ENCODE measurements around the gene TEX53. TPM values are rescaled to one million over a fixed set of nuclear protein-coding genes. Genes with fewer than 3 reads are reported as not detected.

Gene TEX53
- total RNA-seq, 1 experiment from 2014 or later = not detected

DNA sequence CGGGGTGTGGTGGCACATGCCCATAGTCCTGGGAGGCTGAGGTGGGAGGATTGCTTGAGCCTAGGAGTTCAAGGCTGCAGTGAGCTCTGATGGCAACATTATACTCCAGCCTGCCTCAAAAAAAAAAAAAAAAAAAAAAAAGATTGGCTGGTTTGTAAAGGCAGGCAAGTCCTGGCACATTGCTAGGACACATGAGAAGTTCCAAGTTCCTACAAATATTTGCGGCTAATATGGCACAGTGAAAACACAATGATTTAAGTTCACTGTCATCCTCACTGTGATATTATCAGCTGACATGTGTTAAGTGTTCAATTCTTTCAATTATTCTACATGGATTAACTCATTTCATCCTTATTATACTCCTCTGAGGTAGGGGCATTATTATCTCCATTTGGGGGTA, 26.4 kb downstream of the TEX53 start:
- no TSS peak for BruUV-seq (replicated peaks)
- Mint-ChIP-seq H3K27me3 (ENCODE audit: unreplicated experiment) (no peaks in the 10 kb centered on the region), H3K4me1 (ENCODE audit: low read depth, unreplicated experiment) (no peaks in the 10 kb centered on the region), H3K9me3 (ENCODE audit: low read depth, unreplicated experiment) (no peaks in the 10 kb centered on the region), H3K36me3 (ENCODE audit: insufficient read depth, unreplicated experiment) (no peaks in the 10 kb centered on the region), H3K4me3 (ENCODE audit: low read depth, unreplicated experiment) (no peak overlapping the region), H3K27ac (ENCODE audit: unreplicated experiment) (no peak overlapping the region)
- DNase-seq = no peak
- TF ChIP-seq, protein P1, sequence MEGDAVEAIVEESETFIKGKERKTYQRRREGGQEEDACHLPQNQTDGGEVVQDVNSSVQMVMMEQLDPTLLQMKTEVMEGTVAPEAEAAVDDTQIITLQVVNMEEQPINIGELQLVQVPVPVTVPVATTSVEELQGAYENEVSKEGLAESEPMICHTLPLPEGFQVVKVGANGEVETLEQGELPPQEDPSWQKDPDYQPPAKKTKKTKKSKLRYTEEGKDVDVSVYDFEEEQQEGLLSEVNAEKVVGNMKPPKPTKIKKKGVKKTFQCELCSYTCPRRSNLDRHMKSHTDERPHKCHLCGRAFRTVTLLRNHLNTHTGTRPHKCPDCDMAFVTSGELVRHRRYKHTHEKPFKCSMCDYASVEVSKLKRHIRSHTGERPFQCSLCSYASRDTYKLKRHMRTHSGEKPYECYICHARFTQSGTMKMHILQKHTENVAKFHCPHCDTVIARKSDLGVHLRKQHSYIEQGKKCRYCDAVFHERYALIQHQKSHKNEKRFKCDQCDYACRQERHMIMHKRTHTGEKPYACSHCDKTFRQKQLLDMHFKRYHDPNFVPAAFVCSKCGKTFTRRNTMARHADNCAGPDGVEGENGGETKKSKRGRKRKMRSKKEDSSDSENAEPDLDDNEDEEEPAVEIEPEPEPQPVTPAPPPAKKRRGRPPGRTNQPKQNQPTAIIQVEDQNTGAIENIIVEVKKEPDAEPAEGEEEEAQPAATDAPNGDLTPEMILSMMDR (IDR thresholded peaks at IDR 0.05; ENCODE audit: unreplicated experiment) = no peak
- intact Hi-C loops (cut with micrococcal nuclease; ENCODE audit: unreplicated experiment) = no loop called here
- CTCF ChIA-PET = interaction anchor here (0.6 kb wide), 1 partner anchor 225 kb away, joined by 5 read pairs; no protein-coding TSS in a partner anchor

GRCh38 chr9:114629563-114630090, 28.0 kb downstream of the TEX53 start:
- Mint-ChIP-seq H3K9me3 (ENCODE audit: low read depth, unreplicated experiment) (no peaks in the 10 kb centered on the region), H3K4me3 (ENCODE audit: low read depth, unreplicated experiment) (no peak overlapping the region), H3K36me3 (ENCODE audit: insufficient read depth, unreplicated experiment) (no peaks in the 10 kb centered on the region), H3K4me1 (ENCODE audit: low read depth, unreplicated experiment) (no peaks in the 10 kb centered on the region), H3K27me3 (ENCODE audit: unreplicated experiment) (no peaks in the 10 kb centered on the region), H3K27ac (ENCODE audit: unreplicated experiment) (no peak overlapping the region)
- intact Hi-C loops (cut with micrococcal nuclease; ENCODE audit: unreplicated experiment) = no loop called here
- BruUV-seq (replicated peaks) = no TSS peak
- TF ChIP-seq, protein P1 (IDR thresholded peaks at IDR 0.05; ENCODE audit: unreplicated experiment) = no peak
- no peak for DNase-seq
- CTCF ChIA-PET = no interaction called here

GRCh38 chr9:114627553-114627952, 30.1 kb downstream of the TEX53 start:
- CTCF ChIA-PET = no interaction called here
- no TSS peak for BruUV-seq (replicated peaks)
- intact Hi-C loops (cut with micrococcal nuclease; ENCODE audit: unreplicated experiment) = no loop called here
- TF ChIP-seq, protein P1 (IDR thresholded peaks at IDR 0.05; ENCODE audit: unreplicated experiment) = no peak
- DNase-seq = no peak
- no peaks in the 10 kb centered on the region for H3K4me1 Mint-ChIP-seq (ENCODE audit: low read depth, unreplicated experiment)
- H3K9me3 Mint-ChIP-seq (ENCODE audit: low read depth, unreplicated experiment) = no peaks in the 10 kb centered on the region
- no peaks in the 10 kb centered on the region for H3K36me3 Mint-ChIP-seq (ENCODE audit: insufficient read depth, unreplicated experiment)
- H3K27me3 Mint-ChIP-seq (ENCODE audit: unreplicated experiment) = no peaks in the 10 kb centered on the region
- H3K27ac Mint-ChIP-seq (ENCODE audit: unreplicated experiment) = no peak overlapping the region
- H3K4me3 Mint-ChIP-seq (ENCODE audit: low read depth, unreplicated experiment) = no peak overlapping the region

DNA sequence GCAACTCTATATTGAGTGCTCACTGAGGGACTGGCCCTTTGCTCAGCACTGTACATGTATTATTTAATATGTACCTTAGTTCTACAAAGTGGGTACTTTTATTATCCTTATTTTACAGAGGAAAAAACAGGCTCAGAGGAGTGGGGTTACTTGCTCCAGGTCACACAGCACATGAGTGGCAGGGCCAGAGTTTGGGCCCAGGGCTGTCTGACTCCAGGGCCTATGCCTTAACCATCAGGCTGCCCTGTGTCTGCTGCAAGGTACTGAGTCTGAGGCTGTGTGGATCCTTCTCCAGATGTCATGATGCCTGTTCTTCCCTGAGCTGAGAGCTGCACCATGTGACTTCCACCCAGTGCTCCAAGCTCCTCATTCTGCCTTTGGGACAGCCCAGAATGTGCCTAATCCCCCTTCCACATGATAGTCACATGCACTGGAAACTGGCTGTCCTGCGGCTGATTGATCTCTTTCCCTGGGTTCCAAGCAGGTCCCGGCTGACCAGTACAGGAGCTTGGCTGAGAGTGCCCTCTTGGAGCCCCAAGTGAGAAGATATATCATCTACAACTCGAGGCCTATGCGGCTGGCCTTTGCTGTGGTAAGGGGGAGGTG, 31.1 kb downstream of the TEX53 start:
- CTCF ChIA-PET = no interaction called here
- H3K4me3 Mint-ChIP-seq (ENCODE audit: low read depth, unreplicated experiment) = no peak overlapping the region
- H3K36me3 Mint-ChIP-seq (ENCODE audit: insufficient read depth, unreplicated experiment) = no peaks in the 10 kb centered on the region
- no peak overlapping the region for H3K27ac Mint-ChIP-seq (ENCODE audit: unreplicated experiment)
- no peak for DNase-seq
- H3K4me1 Mint-ChIP-seq (ENCODE audit: low read depth, unreplicated experiment) = peaks cover 6% of the 10 kb centered on the region
- TF ChIP-seq, protein P1 (IDR thresholded peaks at IDR 0.05; ENCODE audit: unreplicated experiment) = no peak
- intact Hi-C loops (cut with micrococcal nuclease; ENCODE audit: unreplicated experiment) = no loop called here
- H3K27me3 Mint-ChIP-seq (ENCODE audit: unreplicated experiment) = no peaks in the 10 kb centered on the region
- BruUV-seq (replicated peaks) = no TSS peak
- H3K9me3 Mint-ChIP-seq (ENCODE audit: low read depth, unreplicated experiment) = no peaks in the 10 kb centered on the region
